Measurements from ENCODE around the gene TNS1. TPM values are rescaled to one million over a fixed set of nuclear protein-coding genes. Genes with fewer than 3 reads are reported as not detected.

TNS1 gene
- total RNA-seq, 1 donor from 2014 or later, result 54.5 TPM

GRCh38 chr2:217834744-217835513 is 167.9 kb downstream of the TNS1 start:
- no peaks in the 10 kb centered on the region for H3K27me3 ChIP-seq (ENCODE audit: control insufficient read depth, insufficient read depth, low read length)
- no peak for DNase-seq (ENCODE audit: low read depth)
- H3K4me3 ChIP-seq (ENCODE audit: low read depth, low read length), result no peak overlapping the region
- peaks cover 6% of the 10 kb centered on the region for H3K36me3 ChIP-seq (ENCODE audit: control insufficient read depth, insufficient read depth, low read length)
- no peak for TF ChIP-seq CTCF (IDR thresholded peaks at IDR 0.05; ENCODE audit: insufficient read depth, low read length, poor library complexity, severe bottlenecking)

- peaks cover 6% of the 10 kb centered on the region for H3K36me3 ChIP-seq (ENCODE audit: control insufficient read depth, insufficient read depth, low read length)
- no peak for TF ChIP-seq CTCF (IDR thresholded peaks at IDR 0.05; ENCODE audit: insufficient read depth, low read length, poor library complexity, severe bottlenecking)
These were observed 168.7 kb downstream of the TNS1 start for GRCh38 chr2:217834057-217834620.

GRCh38 chr2:217833439-217833838 is 169.4 kb downstream of the TNS1 start:
- H3K27me3 ChIP-seq (ENCODE audit: control insufficient read depth, insufficient read depth, low read length), result no peaks in the 10 kb centered on the region
- TF ChIP-seq CTCF (IDR thresholded peaks at IDR 0.05; ENCODE audit: insufficient read depth, low read length, poor library complexity, severe bottlenecking), result no peak
- H3K36me3 ChIP-seq (ENCODE audit: control insufficient read depth, insufficient read depth, low read length), result peaks cover 6% of the 10 kb centered on the region
- H3K4me3 ChIP-seq (ENCODE audit: low read depth, low read length), result no peak overlapping the region
- DNase-seq (ENCODE audit: low read depth), result no peak

More at GRCh38 chr2:217834057-217834620, 168.7 kb downstream of the TNS1 start:
- Histone ChIP-seq H3K27me3 (ENCODE audit: control insufficient read depth, insufficient read depth, low read length) (no peaks in the 10 kb centered on the region), H3K4me3 (ENCODE audit: low read depth, low read length) (no peak overlapping the region)
- DNase-seq (ENCODE audit: low read depth), result no peak

- Histone ChIP-seq H3K36me3 (ENCODE audit: control insufficient read depth, insufficient read depth, low read length) (peaks cover 6% of the 10 kb centered on the region), H3K27me3 (ENCODE audit: control insufficient read depth, insufficient read depth, low read length) (no peaks in the 10 kb centered on the region), H3K4me3 (ENCODE audit: low read depth, low read length) (no peak overlapping the region)
- DNase-seq (ENCODE audit: low read depth), result no peak
- TF ChIP-seq CTCF (IDR thresholded peaks at IDR 0.05; ENCODE audit: insufficient read depth, low read length, poor library complexity, severe bottlenecking), result no peak
These were observed 169.8 kb downstream of the TNS1 start for GRCh38 chr2:217832987-217833386.

GRCh38 chr2:217832115-217832514 is 170.7 kb downstream of the TNS1 start:
- no peak for DNase-seq (ENCODE audit: low read depth)
- H3K27me3 ChIP-seq (ENCODE audit: control insufficient read depth, insufficient read depth, low read length), result no peaks in the 10 kb centered on the region
- peaks cover 9% of the 10 kb centered on the region for H3K36me3 ChIP-seq (ENCODE audit: control insufficient read depth, insufficient read depth, low read length)
- H3K4me3 ChIP-seq (ENCODE audit: low read depth, low read length), result no peak overlapping the region
- TF ChIP-seq CTCF (IDR thresholded peaks at IDR 0.05; ENCODE audit: insufficient read depth, low read length, poor library complexity, severe bottlenecking), result no peak

All from kidney epithelial cell (primary cell).